GM21529 (cell line): ENCODE data around the gene ZDHHC23.
A peak's percentile ranks its signal among the peaks of the same experiment; 100 is the strongest.

Experiments
- ATAC-seq: cut with Tn5 transposase; IDR thresholded peaks from one replicate; pipeline ENCODE4 v1.9.1; 2021; ENCODE audit not compliant: unreplicated experiment

Gene ZDHHC23

GRCh38 chr3:114005481-114005880, 57.7 kb downstream of the ZDHHC23 start:
- ATAC-seq: peak; percentile 98

GRCh38 chr3:114011059-114011797, 63.4 kb downstream of the ZDHHC23 start:
- ATAC-seq: peak; percentile 84
